K562 (cell line): ENCODE results near the gene EME1.

ENCODE experiments used
- STAT6 ChIP-seq: sonication (generic); formaldehyde crosslinking; IDR thresholded peaks from 2 replicates; pipeline ENCODE4 v1.8.1; 2023; ENCODE audit warnings: mild to moderate bottlenecking, missing genetic modification reagents
- ZNF143 ChIP-seq: sonication (generic); formaldehyde crosslinking; IDR thresholded peaks from 2 replicates; pipeline ENCODE4 v1.9.0; 2022; ENCODE audit warnings: mild to moderate bottlenecking, missing genetic modification reagents

GRCh38 chr17:50361561-50362480, 11.2 kb upstream of the EME1 start:
- no peak for TF ChIP-seq ZNF143 (CRISPR knock-in tag)
- TF ChIP-seq STAT6, result no peak
